ENCODE results near the gene MPPED2.

MPPED2 gene

DNA sequence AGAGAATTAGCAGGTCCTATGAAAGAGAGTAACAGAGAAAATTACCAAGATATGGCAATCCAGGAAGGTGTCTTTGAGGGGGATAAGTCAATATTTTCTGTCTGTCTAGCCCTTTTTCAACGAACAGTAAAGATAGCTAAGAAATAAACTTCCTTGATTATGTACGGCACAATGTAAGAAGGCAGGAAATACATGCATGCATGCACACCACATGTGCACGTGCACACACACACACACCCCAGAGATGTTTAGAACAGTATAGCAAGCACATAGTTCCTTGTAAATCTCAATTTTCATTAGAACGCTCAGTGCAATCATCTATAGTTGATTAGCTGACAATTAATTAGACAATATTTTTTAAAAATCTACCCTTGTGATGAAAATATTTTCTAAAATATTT is 74.7 kb downstream of the MPPED2 start:
- peak overlapping the region; percentile 57 for H3K4me2 ChIP-seq
- H3K9me3 ChIP-seq, result peaks cover 10% of the 10 kb centered on the region; the same call in 1 of the 2 replicates
- TF ChIP-seq Cebpa-rat (IDR thresholded peaks at IDR 0.05), result no peak
- no peak overlapping the region for H3K27ac ChIP-seq
- no peak overlapping the region for H3K9ac ChIP-seq
- H3K4me3 ChIP-seq, result no peak overlapping the region
- H3K27me3 ChIP-seq, result no peaks in the 10 kb centered on the region
- H4K20me1 ChIP-seq, result peaks cover 2% of the 10 kb centered on the region; the same call in 1 of the 2 replicates
- peaks cover 18% of the 10 kb centered on the region for H3K4me1 ChIP-seq
- no peaks in the 10 kb centered on the region for H3K36me3 ChIP-seq

DNA sequence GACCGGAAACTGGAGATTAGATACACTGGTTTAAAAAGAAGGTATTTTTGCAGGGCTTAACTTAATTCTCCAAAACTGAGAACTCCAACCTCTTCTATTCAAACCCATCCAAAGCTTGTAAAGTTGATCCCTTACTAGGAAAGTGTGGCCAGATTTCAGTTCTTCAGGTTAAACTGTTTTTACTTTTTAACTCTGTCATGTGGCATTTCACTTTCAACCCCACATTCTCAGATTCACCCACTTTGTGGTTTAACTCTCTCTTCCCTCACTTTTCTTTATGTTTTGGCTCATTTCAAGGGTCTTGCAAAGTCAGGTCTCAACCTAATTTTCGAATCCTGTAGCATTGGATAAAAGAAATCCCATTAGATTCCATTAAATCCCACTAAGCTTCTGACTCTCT is 75.4 kb downstream of the MPPED2 start:
- TF ChIP-seq Cebpa-rat (IDR thresholded peaks at IDR 0.05), result no peak
- no peak overlapping the region for H3K9ac ChIP-seq
- H3K36me3 ChIP-seq, result no peaks in the 10 kb centered on the region
- no peak overlapping the region for H3K4me3 ChIP-seq
- H3K27ac ChIP-seq, result no peak overlapping the region
- no peaks in the 10 kb centered on the region for H4K20me1 ChIP-seq
- H3K9me3 ChIP-seq, result peaks cover 10% of the 10 kb centered on the region; the same call in 1 of the 2 replicates
- H3K4me2 ChIP-seq, result peak overlapping the region; percentile 57
- peaks cover 18% of the 10 kb centered on the region for H3K4me1 ChIP-seq
- H3K27me3 ChIP-seq, result no peaks in the 10 kb centered on the region

DNA sequence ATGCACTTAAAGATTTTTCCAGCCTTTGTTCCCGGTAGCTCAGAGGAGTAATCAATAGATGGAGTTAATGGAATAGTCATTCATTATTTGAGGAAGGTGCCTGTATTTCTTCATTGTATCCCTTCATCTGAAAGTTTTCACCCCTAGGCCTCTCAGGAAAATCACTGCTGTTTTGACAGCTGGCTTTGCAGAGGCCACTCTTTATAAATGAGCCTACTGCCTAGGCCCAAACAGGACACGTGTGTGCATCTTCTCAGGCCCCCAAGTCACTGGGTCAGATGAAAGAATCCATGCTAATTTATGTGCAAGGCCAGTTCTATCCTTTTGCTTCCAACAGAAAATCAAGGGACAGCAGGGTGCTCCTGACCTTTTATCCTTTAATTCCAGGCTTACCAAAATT is 76.8 kb downstream of the MPPED2 start:
- Histone ChIP-seq H3K27me3 (no peaks in the 10 kb centered on the region), H3K4me3 (no peak overlapping the region), H3K9ac (no peak overlapping the region), H4K20me1 (peaks cover 6% of the 10 kb centered on the region; the same call in 1 of the 2 replicates), H3K9me3 (peaks cover 10% of the 10 kb centered on the region; the same call in 1 of the 2 replicates), H3K27ac (no peak overlapping the region), H3K4me2 (no peak overlapping the region), H3K4me1 (peaks cover 18% of the 10 kb centered on the region), H3K36me3 (no peaks in the 10 kb centered on the region)
- TF ChIP-seq Cebpa-rat (IDR thresholded peaks at IDR 0.05), result no peak

DNA sequence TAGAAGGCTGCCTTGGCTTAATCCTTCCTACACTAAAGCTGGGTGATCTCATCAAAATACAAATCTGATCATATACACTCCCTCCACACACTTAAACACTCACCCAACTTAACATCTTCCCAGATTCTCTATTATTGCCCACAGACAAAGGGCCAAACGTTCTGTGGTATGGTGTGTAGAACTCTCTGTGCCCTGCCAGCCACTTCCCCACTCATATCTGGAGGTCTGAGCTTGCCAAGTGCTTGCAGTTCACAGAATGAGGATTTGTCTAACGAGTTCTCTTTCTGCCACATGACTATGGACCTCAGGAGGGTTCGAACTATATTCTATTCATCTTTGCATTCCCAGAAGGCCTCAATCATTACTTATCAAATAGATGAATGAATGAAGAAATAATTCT is 77.6 kb downstream of the MPPED2 start:
- Histone ChIP-seq H3K27me3 (no peaks in the 10 kb centered on the region), H3K4me2 (no peak overlapping the region), H3K9me3 (peaks cover 10% of the 10 kb centered on the region; the same call in 1 of the 2 replicates), H3K36me3 (no peaks in the 10 kb centered on the region), H4K20me1 (peaks cover 8% of the 10 kb centered on the region; the same call in 1 of the 2 replicates), H3K4me3 (no peak overlapping the region), H3K9ac (no peak overlapping the region), H3K4me1 (peaks cover 18% of the 10 kb centered on the region), H3K27ac (no peak overlapping the region)
- TF ChIP-seq Cebpa-rat (IDR thresholded peaks at IDR 0.05), result no peak

DNA sequence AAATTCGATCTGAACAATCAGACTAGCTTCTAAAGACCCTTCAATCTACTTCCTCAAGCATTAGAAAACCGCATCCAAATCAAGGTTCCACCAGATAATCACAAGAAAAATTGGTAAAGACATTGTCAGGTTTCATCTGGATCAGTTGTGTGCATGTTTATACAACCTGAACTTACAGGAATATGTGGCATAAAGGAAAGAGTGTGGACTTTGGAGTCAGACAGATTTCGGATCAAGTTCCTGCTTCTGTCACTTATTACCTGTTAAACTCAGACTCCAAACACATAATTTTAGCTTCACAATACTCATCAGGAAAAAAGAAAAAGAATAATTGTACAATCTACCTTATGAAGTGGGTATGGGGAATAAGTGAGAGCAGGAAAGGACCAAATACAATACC is 80.5 kb downstream of the MPPED2 start:
- peaks cover 6% of the 10 kb centered on the region; the same call in 1 of the 2 replicates for H3K4me1 ChIP-seq
- H3K9ac ChIP-seq, result no peak overlapping the region
- peaks cover 8% of the 10 kb centered on the region; the same call in 1 of the 2 replicates for H4K20me1 ChIP-seq
- no peak overlapping the region for H3K4me3 ChIP-seq
- H3K27ac ChIP-seq, result no peak overlapping the region
- no peaks in the 10 kb centered on the region for H3K9me3 ChIP-seq
- H3K36me3 ChIP-seq, result no peaks in the 10 kb centered on the region
- H3K27me3 ChIP-seq, result no peaks in the 10 kb centered on the region
- H3K4me2 ChIP-seq, result no peak overlapping the region
- no peak for TF ChIP-seq Cebpa-rat (IDR thresholded peaks at IDR 0.05)

DNA sequence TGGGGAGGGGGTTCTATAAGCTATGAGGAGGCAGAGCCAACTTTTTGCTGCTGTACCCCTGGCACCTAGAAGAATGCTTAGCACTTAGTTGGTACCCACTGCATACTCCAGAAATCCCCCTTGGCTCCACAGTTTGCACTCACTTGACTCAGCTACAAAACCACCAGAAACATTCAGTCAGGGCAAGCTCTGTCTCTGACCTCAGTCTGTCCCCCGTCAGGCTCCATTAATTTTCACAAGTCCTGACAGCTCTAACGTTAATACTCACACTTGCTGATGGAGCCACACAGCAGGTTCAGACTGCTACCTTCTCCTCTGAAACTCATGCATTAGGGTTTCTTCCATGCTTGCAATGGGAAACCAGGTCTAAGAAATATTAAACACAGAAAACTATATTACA is 81.7 kb downstream of the MPPED2 start:
- no peak overlapping the region for H3K4me2 ChIP-seq
- no peak overlapping the region for H3K9ac ChIP-seq
- H3K9me3 ChIP-seq, result no peaks in the 10 kb centered on the region
- no peak overlapping the region for H3K4me3 ChIP-seq
- no peak for TF ChIP-seq Cebpa-rat (IDR thresholded peaks at IDR 0.05)
- no peaks in the 10 kb centered on the region for H3K27me3 ChIP-seq
- 0 out of 2 replicates have a peak, but pooled peaks cover 5% of the 10 kb centered on the region for H3K4me1 ChIP-seq
- H3K27ac ChIP-seq, result no peak overlapping the region
- H3K36me3 ChIP-seq, result no peaks in the 10 kb centered on the region
- H4K20me1 ChIP-seq, result peaks cover 8% of the 10 kb centered on the region; the same call in 1 of the 2 replicates

DNA sequence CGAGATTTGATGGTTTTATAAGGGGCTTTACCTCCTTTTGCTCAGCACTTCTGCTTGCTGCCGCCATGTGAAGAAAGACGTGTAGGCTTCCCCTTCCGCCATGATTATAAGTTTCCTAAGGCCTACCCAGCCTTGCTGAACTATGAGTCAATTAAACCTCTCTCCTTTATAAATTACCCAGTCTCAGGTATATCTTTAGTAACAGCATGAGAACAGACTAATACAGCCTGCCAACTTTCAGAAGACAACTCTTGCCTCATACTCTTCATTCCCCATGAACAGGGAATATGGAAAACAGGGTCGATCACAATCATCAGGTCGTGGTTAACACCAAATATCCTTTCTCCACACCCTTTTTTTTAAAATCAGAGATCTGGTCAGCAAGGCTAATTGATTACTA is 83.0 kb downstream of the MPPED2 start:
- no peaks in the 10 kb centered on the region for H3K27me3 ChIP-seq
- peaks cover 8% of the 10 kb centered on the region; the same call in 1 of the 2 replicates for H4K20me1 ChIP-seq
- H3K4me2 ChIP-seq, result no peak overlapping the region
- H3K27ac ChIP-seq, result no peak overlapping the region
- no peak for TF ChIP-seq Cebpa-rat (IDR thresholded peaks at IDR 0.05)
- H3K9me3 ChIP-seq, result no peaks in the 10 kb centered on the region
- H3K4me3 ChIP-seq, result no peak overlapping the region
- no peaks in the 10 kb centered on the region for H3K36me3 ChIP-seq
- H3K9ac ChIP-seq, result no peak overlapping the region
- 0 out of 2 replicates have a peak, but pooled peaks cover 5% of the 10 kb centered on the region for H3K4me1 ChIP-seq

DNA sequence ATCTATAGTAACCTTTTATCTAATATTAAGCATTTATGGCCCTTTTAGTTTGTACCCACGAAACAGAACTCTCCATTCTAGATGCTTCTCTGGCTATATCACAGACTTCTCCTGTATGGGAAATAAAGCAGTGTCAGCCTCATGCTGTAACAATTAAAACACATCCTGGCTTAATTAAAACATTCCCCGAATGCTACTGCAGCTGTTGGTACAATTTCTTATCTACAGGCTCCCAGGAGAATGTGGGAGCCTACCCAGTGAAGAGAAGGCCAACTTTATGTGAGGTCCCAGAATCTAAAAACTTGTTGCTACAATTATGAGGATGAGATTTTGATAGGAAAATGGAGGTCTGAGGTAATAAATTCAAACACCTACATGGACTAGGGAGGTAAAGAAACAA is 83.8 kb downstream of the MPPED2 start:
- no peak for TF ChIP-seq Cebpa-rat (IDR thresholded peaks at IDR 0.05)
- Histone ChIP-seq H4K20me1 (peaks cover 8% of the 10 kb centered on the region; the same call in 1 of the 2 replicates), H3K4me3 (no peak overlapping the region), H3K9ac (no peak overlapping the region), H3K4me2 (no peak overlapping the region), H3K4me1 (0 out of 2 replicates have a peak, but pooled peaks cover 5% of the 10 kb centered on the region), H3K36me3 (no peaks in the 10 kb centered on the region), H3K27me3 (no peaks in the 10 kb centered on the region), H3K9me3 (no peaks in the 10 kb centered on the region), H3K27ac (no peak overlapping the region)

DNA sequence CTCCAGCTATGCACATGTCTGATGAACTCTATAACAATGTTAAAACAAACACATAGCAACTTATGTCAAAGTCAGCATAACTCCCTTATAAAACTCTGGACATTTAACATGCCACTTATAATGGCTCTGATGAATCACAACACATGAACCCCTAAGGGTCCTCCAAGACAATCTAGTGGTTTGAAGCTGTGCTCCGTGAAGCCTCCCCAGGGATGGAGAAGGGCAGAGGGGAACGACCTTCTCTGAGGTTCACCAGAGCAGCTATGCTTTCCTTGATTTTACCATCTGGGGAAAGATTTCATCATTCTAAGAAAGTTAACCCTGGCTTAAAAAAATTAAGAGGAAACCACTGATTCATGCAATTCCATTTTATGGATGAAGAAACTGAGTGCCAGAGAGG is 84.4 kb downstream of the MPPED2 start:
- TF ChIP-seq Cebpa-rat (IDR thresholded peaks at IDR 0.05), result no peak
- Histone ChIP-seq H4K20me1 (peaks cover 8% of the 10 kb centered on the region; the same call in 1 of the 2 replicates), H3K27me3 (no peaks in the 10 kb centered on the region), H3K9ac (no peak overlapping the region), H3K4me1 (0 out of 2 replicates have a peak, but pooled peaks cover 5% of the 10 kb centered on the region), H3K9me3 (no peaks in the 10 kb centered on the region), H3K36me3 (no peaks in the 10 kb centered on the region), H3K4me2 (no peak overlapping the region), H3K4me3 (no peak overlapping the region), H3K27ac (no peak overlapping the region)

DNA sequence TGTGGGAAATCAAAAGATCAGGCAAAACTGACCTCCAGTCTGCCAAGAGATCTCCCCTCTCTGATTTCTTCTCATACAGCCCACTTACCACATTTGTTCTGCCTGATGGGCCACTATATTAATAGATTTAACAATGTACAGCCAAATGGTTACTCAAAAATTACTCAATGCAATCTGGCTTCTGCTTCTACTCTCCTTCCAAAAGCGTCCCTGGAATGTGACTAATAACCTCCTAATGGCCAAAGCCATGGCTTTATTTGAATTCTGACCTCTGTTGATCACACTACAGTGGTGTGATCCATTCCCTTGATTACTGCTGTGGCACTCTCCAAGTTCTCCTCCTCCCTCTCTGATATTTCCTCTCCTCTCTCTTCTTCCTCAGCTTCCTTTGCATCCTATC is 86.2 kb downstream of the MPPED2 start:
- no peak for TF ChIP-seq Cebpa-rat (IDR thresholded peaks at IDR 0.05)
- no peaks in the 10 kb centered on the region; the same call in 1 of the 2 replicates for H3K36me3 ChIP-seq
- peaks cover 8% of the 10 kb centered on the region; the same call in 1 of the 2 replicates for H4K20me1 ChIP-seq
- H3K4me3 ChIP-seq, result no peak overlapping the region
- H3K27ac ChIP-seq, result no peak overlapping the region
- no peak overlapping the region for H3K4me2 ChIP-seq
- 0 out of 2 replicates have a peak, but pooled peaks cover 5% of the 10 kb centered on the region for H3K4me1 ChIP-seq
- no peaks in the 10 kb centered on the region for H3K27me3 ChIP-seq
- H3K9me3 ChIP-seq, result no peaks in the 10 kb centered on the region
- H3K9ac ChIP-seq, result no peak overlapping the region
